NCI-H446 treated with DMSO at 0.1 percent for 48 hours (cell line): ENCODE data around the gene MLYCD.

ENCODE experiments used
- DNase-seq: peaks from one replicate; lab custom pipeline; 2025; lab: John Stamatoyannopoulos, UW

MLYCD gene

GRCh38 chr16:83898463-83899271 lies at the start of gene MLYCD:
Gene MLYCD (plus strand): TSS chr16:83899115. CDS start chr16:83899145, 30 bp downstream.
- DNase-seq = no peak

- DNase-seq = no peak
Measured at GRCh38 chr16:83849421-83849820, 49.5 kb upstream of the MLYCD start.

GRCh38 chr16:83850947-83851346 lies 48.0 kb upstream of the MLYCD start:
- no peak for DNase-seq

- no peak for DNase-seq
Measured at GRCh38 chr16:83851473-83851872, 47.4 kb upstream of the MLYCD start.

- DNase-seq = no peak
Measured at GRCh38 chr16:83852774-83853173, 46.1 kb upstream of the MLYCD start.

GRCh38 chr16:83853834-83854233 lies 45.1 kb upstream of the MLYCD start:
- DNase-seq = no peak

- DNase-seq = no peak
Measured at GRCh38 chr16:83854420-83854819, 44.5 kb upstream of the MLYCD start.

GRCh38 chr16:83856792-83857191 lies 42.1 kb upstream of the MLYCD start:
- DNase-seq = no peak

GRCh38 chr16:83859265-83859664 lies 39.6 kb upstream of the MLYCD start:
- no peak for DNase-seq

GRCh38 chr16:83862661-83863060 lies 36.3 kb upstream of the MLYCD start:
- DNase-seq = no peak

- no peak for DNase-seq
Measured at GRCh38 chr16:83863682-83864081, 35.2 kb upstream of the MLYCD start.

- no peak for DNase-seq
Measured at GRCh38 chr16:83870830-83871229, 28.1 kb upstream of the MLYCD start.

GRCh38 chr16:83878838-83879237 lies 20.1 kb upstream of the MLYCD start:
- DNase-seq = no peak

GRCh38 chr16:83882163-83882885 lies 16.6 kb upstream of the MLYCD start:
- no peak for DNase-seq

- DNase-seq = no peak
Measured at GRCh38 chr16:83886199-83886971, 12.5 kb upstream of the MLYCD start.

- DNase-seq = no peak
Measured at GRCh38 chr16:83887080-83887479, 11.8 kb upstream of the MLYCD start.

GRCh38 chr16:83887564-83887963 lies 11.4 kb upstream of the MLYCD start:
- DNase-seq = no peak

- no peak for DNase-seq
Measured at GRCh38 chr16:83888672-83889044, 10.3 kb upstream of the MLYCD start.

- no peak for DNase-seq
Measured at GRCh38 chr16:83890359-83890758, 8.6 kb upstream of the MLYCD start.

GRCh38 chr16:83891742-83892141 lies 7.2 kb upstream of the MLYCD start:
- DNase-seq = no peak

GRCh38 chr16:83895243-83895642 lies 3.7 kb upstream of the MLYCD start:
- DNase-seq = no peak

GRCh38 chr16:83895942-83896341 lies 3.0 kb upstream of the MLYCD start:
- no peak for DNase-seq
